ENCODE results near the gene THSD7A.

GRCh38 chr7:11786186-11786585 is 45.8 kb downstream of the THSD7A start:
- TF ChIP-seq CTCF (IDR thresholded peaks at IDR 0.05; ENCODE audit: poor library complexity, severe bottlenecking) (no peak), RAD21 (conservative IDR thresholded peaks at IDR 0.05) (no peak), POLR2AphosphoS5 (IDR thresholded peaks at IDR 0.05) (no peak), EZH2 (IDR thresholded peaks at IDR 0.05; ENCODE audit: borderline replicate concordance, insufficient read depth, low read length, poor library complexity, severe bottlenecking) (no peak), SMC3 (conservative IDR thresholded peaks at IDR 0.05; ENCODE audit: poor library complexity) (no peak)
- TF ChIP-seq, protein P1, sequence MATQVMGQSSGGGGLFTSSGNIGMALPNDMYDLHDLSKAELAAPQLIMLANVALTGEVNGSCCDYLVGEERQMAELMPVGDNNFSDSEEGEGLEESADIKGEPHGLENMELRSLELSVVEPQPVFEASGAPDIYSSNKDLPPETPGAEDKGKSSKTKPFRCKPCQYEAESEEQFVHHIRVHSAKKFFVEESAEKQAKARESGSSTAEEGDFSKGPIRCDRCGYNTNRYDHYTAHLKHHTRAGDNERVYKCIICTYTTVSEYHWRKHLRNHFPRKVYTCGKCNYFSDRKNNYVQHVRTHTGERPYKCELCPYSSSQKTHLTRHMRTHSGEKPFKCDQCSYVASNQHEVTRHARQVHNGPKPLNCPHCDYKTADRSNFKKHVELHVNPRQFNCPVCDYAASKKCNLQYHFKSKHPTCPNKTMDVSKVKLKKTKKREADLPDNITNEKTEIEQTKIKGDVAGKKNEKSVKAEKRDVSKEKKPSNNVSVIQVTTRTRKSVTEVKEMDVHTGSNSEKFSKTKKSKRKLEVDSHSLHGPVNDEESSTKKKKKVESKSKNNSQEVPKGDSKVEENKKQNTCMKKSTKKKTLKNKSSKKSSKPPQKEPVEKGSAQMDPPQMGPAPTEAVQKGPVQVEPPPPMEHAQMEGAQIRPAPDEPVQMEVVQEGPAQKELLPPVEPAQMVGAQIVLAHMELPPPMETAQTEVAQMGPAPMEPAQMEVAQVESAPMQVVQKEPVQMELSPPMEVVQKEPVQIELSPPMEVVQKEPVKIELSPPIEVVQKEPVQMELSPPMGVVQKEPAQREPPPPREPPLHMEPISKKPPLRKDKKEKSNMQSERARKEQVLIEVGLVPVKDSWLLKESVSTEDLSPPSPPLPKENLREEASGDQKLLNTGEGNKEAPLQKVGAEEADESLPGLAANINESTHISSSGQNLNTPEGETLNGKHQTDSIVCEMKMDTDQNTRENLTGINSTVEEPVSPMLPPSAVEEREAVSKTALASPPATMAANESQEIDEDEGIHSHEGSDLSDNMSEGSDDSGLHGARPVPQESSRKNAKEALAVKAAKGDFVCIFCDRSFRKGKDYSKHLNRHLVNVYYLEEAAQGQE (IDR thresholded peaks at IDR 0.05; ENCODE audit: borderline replicate concordance) = no peak
